GM12892 (cell line): Measurements from ENCODE around the gene ABCC1.

Experiments
- DNase-seq: peaks from one replicate; pipeline ENCODE4 v3.0.0; 2011; ENCODE audit not compliant: insufficient read length
- FAIRE-seq: peaks from 2 replicates; lab custom pipeline; 2011; peaks lifted over from hg19 to GRCh38; lab: Jason Lieb, UNC
- POLR2A ChIP-seq: IDR thresholded peaks from 2 replicates; pipeline ENCODE4 v1.6.1; 2011; ENCODE audit warnings: low read depth, low read length, control low read depth
- POLR2AphosphoS5 ChIP-seq: IDR thresholded peaks from 2 replicates; pipeline ENCODE4 v1.6.1; 2011; ENCODE audit warnings: low read depth, low read length, control low read depth
- TAF1 ChIP-seq: IDR thresholded peaks from 2 replicates; pipeline ENCODE4 v1.6.1; 2011; ENCODE audit warnings: low read depth, mild to moderate bottlenecking, control low read depth, low read length, borderline replicate concordance

ABCC1 gene

DNA sequence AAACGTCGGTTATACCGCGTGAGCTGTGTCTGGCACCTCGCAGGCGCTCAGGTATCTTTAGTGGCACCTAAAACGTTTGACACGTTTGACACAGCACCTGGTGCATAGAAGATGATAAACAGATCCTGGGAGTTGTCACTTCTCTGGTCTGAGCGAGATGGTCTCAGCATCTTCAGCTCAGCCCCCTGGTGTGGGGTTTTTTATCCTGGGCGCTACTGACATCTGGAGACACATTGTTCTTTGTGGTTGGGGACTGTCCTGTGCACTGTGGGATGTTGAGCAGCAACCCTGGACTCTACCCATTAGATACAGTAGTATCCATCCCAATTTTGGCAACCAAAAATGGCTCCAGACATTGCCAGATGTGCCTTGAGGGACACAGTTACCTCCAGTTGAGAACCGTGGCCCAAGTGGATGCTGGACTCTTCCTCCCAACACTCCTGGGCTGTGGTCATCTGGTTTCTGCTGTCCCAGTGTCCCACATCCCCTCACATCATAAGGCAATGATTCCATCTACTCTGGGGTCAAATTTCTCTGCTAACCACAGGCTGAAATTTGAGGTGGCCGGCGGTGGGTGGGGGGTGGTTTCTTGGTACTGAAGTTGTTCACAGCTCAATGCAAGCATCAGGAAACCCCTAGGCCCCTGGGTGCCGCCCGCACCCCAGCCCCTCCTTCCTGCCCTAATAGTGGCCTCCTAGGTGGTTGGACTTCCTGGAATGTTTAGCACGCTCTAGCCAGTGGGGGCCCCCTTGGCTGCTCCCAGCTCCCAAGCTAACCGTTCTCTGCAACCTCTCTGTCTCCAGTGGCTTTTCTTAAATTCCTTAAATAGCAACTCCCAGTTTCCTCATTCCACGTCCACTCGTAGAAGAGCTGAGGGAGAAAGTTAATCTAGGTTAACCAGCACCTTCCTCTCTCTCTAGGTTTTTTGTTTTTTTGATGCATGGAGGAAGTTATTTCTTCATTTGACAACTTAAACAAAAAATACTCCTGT, 124.8 kb downstream of the ABCC1 start:
- no peak for DNase-seq
- FAIRE-seq, result no peak
- TF ChIP-seq TAF1 (no peak), POLR2AphosphoS5 (no peak), POLR2A (no peak)

GRCh38 chr16:16075488-16076422, 126.3 kb downstream of the ABCC1 start:
- FAIRE-seq, result no peak
- DNase-seq, result no peak
- no peak for TF ChIP-seq POLR2AphosphoS5
- no peak for TF ChIP-seq POLR2A
- TF ChIP-seq TAF1, result no peak

GRCh38 chr16:16076423-16076813, 127.0 kb downstream of the ABCC1 start:
- FAIRE-seq (no peak), DNase-seq (no peak)
- TF ChIP-seq POLR2AphosphoS5 (no peak), TAF1 (no peak), POLR2A (no peak)

- DNase-seq (no peak), FAIRE-seq (no peak)
- TF ChIP-seq TAF1 (no peak), POLR2A (no peak), POLR2AphosphoS5 (no peak)
Measured at GRCh38 chr16:16080465-16081065, 131.1 kb downstream of the ABCC1 start.

DNA sequence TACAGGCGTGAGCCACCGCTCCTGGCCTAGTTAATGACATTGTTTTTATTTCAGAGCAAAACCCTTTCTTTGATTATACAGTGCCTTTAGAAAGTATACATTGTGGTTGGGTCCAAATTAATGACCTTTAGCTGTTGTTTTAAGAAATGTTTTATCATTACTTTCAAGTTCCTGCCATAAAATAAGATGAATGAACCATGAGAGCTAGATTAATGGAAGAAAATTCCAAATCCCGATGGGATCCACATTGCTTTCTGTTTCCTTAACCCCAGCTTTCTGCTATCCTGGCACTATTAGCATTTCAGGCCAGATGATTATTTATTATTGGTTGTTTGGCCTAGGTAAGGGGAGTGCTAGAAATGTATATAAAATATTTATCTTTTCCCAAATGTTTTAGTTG, 131.7 kb downstream of the ABCC1 start:
- TF ChIP-seq POLR2A (no peak), TAF1 (no peak), POLR2AphosphoS5 (no peak)
- DNase-seq, result no peak
- no peak for FAIRE-seq

- DNase-seq (no peak), FAIRE-seq (no peak)
- no peak for TF ChIP-seq POLR2A
- TF ChIP-seq TAF1, result no peak
- TF ChIP-seq POLR2AphosphoS5, result no peak
Measured at GRCh38 chr16:16082255-16082654, 132.8 kb downstream of the ABCC1 start.

GRCh38 chr16:16083421-16084156, 134.2 kb downstream of the ABCC1 start:
- FAIRE-seq (no peak), DNase-seq (no peak)
- no peak for TF ChIP-seq POLR2A
- TF ChIP-seq TAF1, result no peak

GRCh38 chr16:16084874-16085273, 135.5 kb downstream of the ABCC1 start:
- FAIRE-seq, result no peak

DNA sequence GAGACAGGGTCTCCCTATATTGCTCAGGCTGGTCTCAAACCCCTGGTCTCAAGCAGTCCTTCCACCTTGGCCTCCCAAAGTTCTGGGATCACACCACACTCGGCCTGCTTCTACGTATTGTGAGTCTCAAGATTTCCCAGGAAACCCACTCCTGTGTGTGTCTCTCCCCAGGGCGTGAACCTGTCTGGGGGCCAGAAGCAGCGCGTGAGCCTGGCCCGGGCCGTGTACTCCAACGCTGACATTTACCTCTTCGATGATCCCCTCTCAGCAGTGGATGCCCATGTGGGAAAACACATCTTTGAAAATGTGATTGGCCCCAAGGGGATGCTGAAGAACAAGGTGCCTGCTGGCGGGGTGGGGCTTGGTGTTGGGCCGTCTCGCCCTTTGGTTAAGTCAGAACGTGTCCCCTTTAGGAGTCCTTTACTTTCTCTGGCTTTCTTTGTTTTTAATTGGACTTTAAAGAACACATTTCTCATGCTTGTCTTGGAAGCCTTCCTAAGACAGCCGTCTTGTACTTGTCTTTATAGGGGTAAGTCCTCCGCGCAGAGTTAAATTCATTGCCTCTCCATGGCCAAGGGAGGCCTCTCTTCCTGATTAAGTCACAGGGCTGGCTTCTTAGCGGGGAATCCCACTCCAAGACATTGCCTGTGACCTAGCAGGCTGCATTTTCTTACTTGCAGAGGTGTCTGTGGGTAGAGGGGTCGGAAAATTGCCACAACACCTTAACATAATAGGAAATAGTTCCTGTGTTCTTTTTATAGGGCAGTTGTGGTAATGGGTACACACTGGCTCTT, 137.4 kb downstream of the ABCC1 start:
- DNase-seq (no peak), FAIRE-seq (no peak)
- no peak for TF ChIP-seq TAF1
- TF ChIP-seq POLR2AphosphoS5, result no peak
- TF ChIP-seq POLR2A, result no peak

More at GRCh38 chr16:16084874-16085273, 135.5 kb downstream of the ABCC1 start:
- TF ChIP-seq POLR2AphosphoS5 (no peak), TAF1 (no peak), POLR2A (no peak)
- DNase-seq, result no peak

DNA sequence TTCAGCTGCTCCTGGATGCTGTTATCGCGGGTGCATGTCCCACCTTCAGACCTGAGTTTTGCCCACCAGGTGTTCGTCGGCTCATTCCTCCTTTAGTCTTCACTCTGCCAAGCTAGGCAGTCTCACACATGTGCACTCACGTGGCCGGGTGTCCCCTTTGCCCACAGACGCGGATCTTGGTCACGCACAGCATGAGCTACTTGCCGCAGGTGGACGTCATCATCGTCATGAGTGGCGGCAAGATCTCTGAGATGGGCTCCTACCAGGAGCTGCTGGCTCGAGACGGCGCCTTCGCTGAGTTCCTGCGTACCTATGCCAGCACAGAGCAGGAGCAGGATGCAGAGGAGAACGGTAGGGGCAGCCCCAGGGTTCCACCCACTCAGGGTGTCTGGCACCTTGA, 140.8 kb downstream of the ABCC1 start:
- TF ChIP-seq TAF1, result no peak
- no peak for TF ChIP-seq POLR2AphosphoS5
- no peak for TF ChIP-seq POLR2A
- FAIRE-seq (no peak), DNase-seq (no peak)
